ENCODE data around the gene PLCB4.

- TF ChIP-seq EZH2 (IDR thresholded peaks at IDR 0.05; ENCODE audit: borderline replicate concordance, low read length) = no peak
- TF ChIP-seq CTCF (conservative IDR thresholded peaks at IDR 0.05 in 1 of 2, IDR thresholded peaks at IDR 0.05 in 1 of 2; ENCODE audit: extremely low read depth in 1 of 2, insufficient read depth in 1 of 2, low read depth in 1 of 2, low read length in 2 of 2) = no peak
These were observed 129.6 kb downstream of the PLCB4 start for GRCh38 chr20:9198460-9198859.
